BLaER1 (cell line): ENCODE results near the gene MAP4K1.

Source experiments
- H3K27ac ChIP-seq: shearing (Covaris generic); formaldehyde crosslinking; 2 replicates; pipeline ENCODE4 v1.8.1; 2022
- H3K27me3 ChIP-seq: shearing (Covaris generic); formaldehyde crosslinking; 2 replicates; pipeline ENCODE4 v1.8.1; 2022
- H3K36me3 ChIP-seq: shearing (Covaris generic); formaldehyde crosslinking; 2 replicates; pipeline ENCODE4 v1.8.1; 2022
- H3K4me1 ChIP-seq: shearing (Covaris generic); formaldehyde crosslinking; 2 replicates; pipeline ENCODE4 v1.8.1; 2022
- H3K4me2 ChIP-seq: shearing (Covaris generic); formaldehyde crosslinking; 2 replicates; pipeline ENCODE4 v1.8.1; 2022
- H3K4me3 ChIP-seq: shearing (Covaris generic); formaldehyde crosslinking; 2 replicates; pipeline ENCODE4 v1.8.1; 2022
- H3K9ac ChIP-seq: shearing (Covaris generic); formaldehyde crosslinking; 2 replicates; pipeline ENCODE4 v1.8.1; 2022
- H3K9me3 ChIP-seq: shearing (Covaris generic); formaldehyde crosslinking; 2 replicates; pipeline ENCODE4 v1.8.1; 2022
- H4K20me1 ChIP-seq: shearing (Covaris generic); formaldehyde crosslinking; 2 replicates; pipeline ENCODE4 v1.8.1; 2022
- Cebpa-rat ChIP-seq: shearing (Covaris generic); IDR thresholded peaks from 2 replicates; pipeline ENCODE4 v1.8.1; 2022

The MAP4K1 gene

DNA sequence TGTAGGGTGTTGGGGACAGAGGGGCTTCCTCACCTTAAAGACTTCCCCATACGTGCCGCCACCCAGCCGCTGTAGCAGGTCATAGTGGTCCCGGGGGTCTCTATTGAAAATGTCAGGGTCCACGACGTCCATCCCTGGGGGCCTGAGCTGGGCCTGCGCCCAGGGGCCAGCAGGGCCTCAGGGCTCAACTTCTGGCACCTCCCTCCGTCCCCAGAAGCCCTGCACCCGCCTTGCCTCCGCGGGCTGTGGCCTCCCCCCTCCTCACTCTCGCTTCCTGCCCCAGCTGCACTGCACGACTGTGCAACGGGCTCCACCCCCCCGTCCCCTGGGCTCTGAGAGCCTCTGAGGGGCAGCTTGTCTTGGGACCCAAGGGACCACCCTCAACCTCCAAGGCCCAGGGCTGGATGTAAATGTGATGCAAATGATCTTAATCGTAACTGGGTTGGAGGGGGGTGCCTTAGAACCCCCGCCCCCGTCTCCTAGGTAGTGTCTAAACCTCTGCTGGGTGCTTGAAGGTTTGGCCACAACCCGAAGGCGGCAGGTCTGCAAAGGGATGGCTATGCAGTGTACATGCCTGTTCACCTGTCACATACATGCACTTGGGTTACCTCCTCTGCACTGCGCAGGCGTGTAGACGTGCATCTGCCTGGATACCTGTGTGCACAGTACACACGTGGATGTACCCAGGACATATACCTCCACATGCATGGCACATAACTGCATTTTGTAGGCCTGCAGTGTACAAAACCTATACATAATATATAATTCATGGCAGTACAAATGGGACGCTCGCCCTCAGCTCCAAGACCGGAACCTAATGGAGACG, at the start of gene MAP4K1:
MAP4K1 (minus strand) TSS at position 190 of the 826 bp plus-strand sequence; CDS start at position 132, 58 bp downstream.
- TF ChIP-seq Cebpa-rat, result no peak
- Histone ChIP-seq H3K36me3 (peaks cover 46% of the 10 kb centered on the region), H3K27ac (peak within 1 kb of the TSS; percentile 91), H3K27me3 (no peaks in the 10 kb centered on the region), H3K4me3 (peak within 1 kb of the TSS; percentile 89), H3K4me2 (peak within 1 kb of the TSS; percentile 97), H3K9ac (peak within 1 kb of the TSS; percentile 80), H3K9me3 (no peaks in the 10 kb centered on the region), H4K20me1 (peaks cover 28% of the 10 kb centered on the region), H3K4me1 (peaks cover 40% of the 10 kb centered on the region)

- Histone ChIP-seq H3K9me3 (no peaks in the 10 kb centered on the region), H3K27ac (peak overlapping the region; percentile 81), H3K4me3 (no peak overlapping the region), H3K36me3 (peaks cover 14% of the 10 kb centered on the region), H3K9ac (peak overlapping the region; percentile 68), H4K20me1 (peaks cover 42% of the 10 kb centered on the region), H3K27me3 (no peaks in the 10 kb centered on the region), H3K4me2 (peak overlapping the region; percentile 81), H3K4me1 (peaks cover 100% of the 10 kb centered on the region)
- no peak for TF ChIP-seq Cebpa-rat
These were observed 49.1 kb upstream of the MAP4K1 start for GRCh38 chr19:38666663-38667511.

DNA sequence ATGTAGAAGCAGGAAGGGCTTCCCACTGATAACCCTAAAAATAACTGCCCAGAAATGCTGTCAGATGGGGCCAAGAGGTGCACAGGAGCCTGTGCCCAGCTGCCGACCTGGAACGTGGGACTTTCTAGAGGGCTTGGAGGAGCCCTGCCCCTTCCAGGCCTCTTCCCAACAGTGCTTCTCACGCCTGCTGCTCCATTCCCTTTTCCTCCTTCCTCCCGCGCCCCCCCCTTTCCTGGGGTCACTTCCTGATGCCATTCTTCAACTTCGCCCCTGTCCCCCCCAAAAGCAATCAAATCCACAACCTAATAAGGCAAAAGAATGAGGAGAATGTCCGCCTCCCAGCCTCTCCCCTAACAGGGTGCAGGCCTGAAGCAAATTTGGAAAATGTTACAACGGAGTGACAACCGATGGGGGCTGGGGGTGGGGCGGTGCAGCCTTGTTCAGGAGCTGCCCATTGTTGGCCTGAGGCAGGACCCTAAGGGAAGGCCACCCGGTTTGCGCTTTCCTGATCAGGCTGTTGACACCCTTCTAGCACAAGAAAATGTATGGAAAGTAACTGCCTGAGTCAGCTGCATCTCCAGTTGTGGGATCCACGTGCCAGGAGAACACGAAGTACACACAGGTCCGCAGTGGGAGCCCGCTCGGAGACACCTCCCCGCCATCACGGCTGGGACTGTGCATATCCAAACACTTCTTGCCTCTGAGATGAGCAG, 48.4 kb upstream of the MAP4K1 start:
- Histone ChIP-seq H3K9me3 (no peaks in the 10 kb centered on the region), H3K4me2 (peak overlapping the region; percentile 81), H4K20me1 (peaks cover 49% of the 10 kb centered on the region), H3K4me1 (peaks cover 95% of the 10 kb centered on the region), H3K27me3 (no peaks in the 10 kb centered on the region), H3K36me3 (peaks cover 15% of the 10 kb centered on the region), H3K4me3 (0 out of 2 replicates have a peak overlapping the region, but pooled peaks have one; percentile 47), H3K9ac (peak overlapping the region; percentile 68), H3K27ac (peak overlapping the region; percentile 81)
- TF ChIP-seq Cebpa-rat, result no peak

DNA sequence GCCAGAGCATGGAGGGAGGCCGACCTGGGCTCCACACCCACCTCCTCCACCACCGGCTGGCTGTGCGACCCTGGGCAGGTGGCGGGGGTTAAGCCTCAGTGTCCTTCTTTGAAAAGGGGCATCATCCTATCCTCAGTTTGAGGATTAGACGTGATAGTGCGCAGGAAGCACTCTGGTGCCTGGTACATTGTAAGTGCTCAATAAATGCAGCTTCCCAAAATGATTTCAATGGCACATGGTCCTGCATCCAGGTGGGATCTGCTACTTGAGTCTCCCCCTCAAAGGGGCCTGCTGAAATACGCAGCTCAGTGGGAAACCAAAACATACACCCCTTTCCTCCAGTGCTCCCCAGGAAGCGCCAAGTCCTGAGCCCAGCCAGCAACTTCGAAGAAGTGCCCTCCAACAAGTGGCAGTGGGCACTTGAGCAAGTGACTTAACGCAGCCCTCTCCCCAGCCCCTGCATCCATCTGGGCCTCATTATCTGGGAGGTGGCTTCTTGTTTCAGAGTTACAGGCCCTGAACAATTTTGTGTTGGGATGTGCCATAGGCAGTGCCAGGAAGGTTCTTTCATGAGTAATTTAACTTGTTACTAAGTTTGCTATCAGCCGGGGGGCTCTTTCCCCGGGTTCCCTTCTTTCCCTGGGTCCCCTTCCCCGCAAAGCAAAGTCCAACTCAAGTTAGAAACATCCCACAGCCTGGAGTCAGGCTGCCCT, 47.6 kb upstream of the MAP4K1 start:
- peaks cover 57% of the 10 kb centered on the region for H4K20me1 ChIP-seq
- peak overlapping the region; percentile 81 for H3K4me2 ChIP-seq
- peaks cover 21% of the 10 kb centered on the region for H3K36me3 ChIP-seq

GRCh38 chr19:38664503-38665211, 46.9 kb upstream of the MAP4K1 start:
- peak overlapping the region; percentile 81 for H3K4me2 ChIP-seq
- H3K4me3 ChIP-seq, result peak overlapping the region; percentile 47
- no peaks in the 10 kb centered on the region for H3K9me3 ChIP-seq
- H3K9ac ChIP-seq, result peak overlapping the region; percentile 68
- H3K36me3 ChIP-seq, result peaks cover 22% of the 10 kb centered on the region
- H3K27ac ChIP-seq, result peak overlapping the region; percentile 81
- H3K27me3 ChIP-seq, result no peaks in the 10 kb centered on the region
- TF ChIP-seq Cebpa-rat, result no peak
- H4K20me1 ChIP-seq, result peaks cover 64% of the 10 kb centered on the region
- peaks cover 80% of the 10 kb centered on the region for H3K4me1 ChIP-seq

More for the DNA sequence above, 47.6 kb upstream of the MAP4K1 start:
- Histone ChIP-seq H3K4me1 (peaks cover 87% of the 10 kb centered on the region), H3K9me3 (no peaks in the 10 kb centered on the region), H3K9ac (peak overlapping the region; percentile 68), H3K4me3 (peak overlapping the region; percentile 47), H3K27ac (peak overlapping the region; percentile 81), H3K27me3 (no peaks in the 10 kb centered on the region)
- TF ChIP-seq Cebpa-rat, result no peak

GRCh38 chr19:38663957-38664502, 46.3 kb upstream of the MAP4K1 start:
- Histone ChIP-seq H3K27ac (peak overlapping the region; percentile 81), H3K9me3 (no peaks in the 10 kb centered on the region), H3K4me2 (peak overlapping the region; percentile 81), H3K4me3 (no peak overlapping the region), H4K20me1 (peaks cover 70% of the 10 kb centered on the region), H3K36me3 (peaks cover 28% of the 10 kb centered on the region), H3K9ac (peak overlapping the region; percentile 68; the same call in 1 of the 2 replicates), H3K27me3 (no peaks in the 10 kb centered on the region), H3K4me1 (peaks cover 79% of the 10 kb centered on the region)
- TF ChIP-seq Cebpa-rat, result no peak

GRCh38 chr19:38663156-38663651, 45.5 kb upstream of the MAP4K1 start:
- Histone ChIP-seq H4K20me1 (peaks cover 78% of the 10 kb centered on the region), H3K27ac (peak overlapping the region; percentile 81; the same call in 1 of the 2 replicates), H3K36me3 (peaks cover 35% of the 10 kb centered on the region), H3K4me2 (peak overlapping the region; percentile 81), H3K27me3 (no peaks in the 10 kb centered on the region), H3K9me3 (no peaks in the 10 kb centered on the region), H3K9ac (no peak overlapping the region; the same call in 1 of the 2 replicates), H3K4me1 (peaks cover 71% of the 10 kb centered on the region), H3K4me3 (no peak overlapping the region)
- TF ChIP-seq Cebpa-rat, result no peak
